PC-3 (cell line): Measurements from ENCODE around the gene CCDC154. TPM values are rescaled to one million over a fixed set of nuclear protein-coding genes. Genes with fewer than 3 reads are reported as not detected.

ENCODE experiments used
- ATAC-seq: fragments of 200-7000 bp; cut with Tn5 transposase; 2 replicates; pipeline ENCODE4 v1.9.1; 2020; ENCODE audit warnings: mild to moderate bottlenecking, moderate library complexity
- BruUV-seq: library from RNA; stranded (reverse); fragments of 400-500 nt; replicated peaks from 2 replicates; lab custom pipeline; 2021; lab: Mats Ljungman, UMichigan
- CTCF ChIA-PET: fragments of 300-600 bp; sonication (Branson Sonifier 250); formaldehyde crosslinking; loops from one replicate; lab custom pipeline; 2022; ENCODE audit warnings: antibody characterized with exemption; lab: Charles Lee
- POLR2A ChIA-PET: fragments of 300-600 bp; sonication (Branson Sonifier 250); formaldehyde crosslinking; loops from one replicate; lab custom pipeline; 2022; ENCODE audit warnings: antibody characterized with exemption; ENCODE audit not compliant: unreplicated experiment; lab: Charles Lee
- DNase-seq: peaks from one replicate; pipeline ENCODE4 v3.0.0-alpha.2; 2015
- H2AFZ ChIP-seq: fragments of 300-600 bp; sonication (generic); 2 replicates; pipeline ENCODE4 v1.6.0; 2016; ENCODE audit warnings: antibody characterized with exemption, low read length
- H3F3A ChIP-seq: fragments of 300-600 bp; sonication (generic); one replicate; pipeline ENCODE4 v1.6.0; 2017; ENCODE audit warnings: antibody characterized with exemption, low read length, control low read depth, mild to moderate bottlenecking; ENCODE audit not compliant: unreplicated experiment
- H3K27ac ChIP-seq: fragments of 300-600 bp; sonication (generic); 2 replicates; pipeline ENCODE4 v1.5.1; 2016; ENCODE audit warnings: mild to moderate bottlenecking, low read length
- H3K27me3 ChIP-seq: fragments of 300-600 bp; sonication (generic); 2 replicates; pipeline ENCODE4 v1.6.1; 2016; ENCODE audit warnings: low read length, mixed read lengths
- H3K36me3 ChIP-seq: fragments of 300-600 bp; sonication (generic); 2 replicates; pipeline ENCODE4 v1.6.1; 2016; ENCODE audit warnings: low read depth, mixed run types, low read length, mixed read lengths
- H3K4me1 ChIP-seq: fragments of 300-600 bp; sonication (generic); 2 replicates; pipeline ENCODE4 v1.5.1; 2016; ENCODE audit warnings: low read length; ENCODE audit not compliant: insufficient read depth
- H3K4me2 ChIP-seq: fragments of 300-600 bp; sonication (generic); 2 replicates; pipeline ENCODE4 v1.6.0; 2016; ENCODE audit warnings: low read length
- H3K4me3 ChIP-seq: fragments of 300-600 bp; sonication (generic); 2 replicates; pipeline ENCODE4 v1.5.1; 2016; ENCODE audit warnings: mild to moderate bottlenecking, low read length, mixed read lengths
- H3K79me2 ChIP-seq: fragments of 300-600 bp; sonication (generic); 2 replicates; pipeline ENCODE4 v1.6.1; 2017; ENCODE audit warnings: low read length, mixed read lengths
- H3K9ac ChIP-seq: fragments of 300-600 bp; sonication (generic); 2 replicates; pipeline ENCODE4 v1.6.0; 2016; ENCODE audit warnings: mild to moderate bottlenecking, low read length
- H3K9me2 ChIP-seq: fragments of 300-600 bp; sonication (generic); replicated peaks from 2 replicates; pipeline ENCODE4 v1.6.1; 2016; ENCODE audit warnings: mixed run types, low read length, mixed read lengths
- H3K9me3 ChIP-seq: fragments of 300-600 bp; sonication (generic); 2 replicates; pipeline ENCODE4 v1.6.1; 2016; ENCODE audit warnings: low read length, mixed read lengths
- H4K20me1 ChIP-seq: fragments of 300-600 bp; sonication (generic); 2 replicates; pipeline ENCODE4 v1.6.1; 2016; ENCODE audit warnings: low read length, mixed read lengths
- EZH2 ChIP-seq: fragments of 300-600 bp; sonication (generic); IDR thresholded peaks from one replicate; pipeline ENCODE4 v1.6.1; 2017; ENCODE audit warnings: antibody characterized with exemption, mild to moderate bottlenecking, low read length; ENCODE audit not compliant: unreplicated experiment
- EZH2phosphoT487 ChIP-seq: fragments of 300-600 bp; sonication (generic); IDR thresholded peaks from 2 replicates; pipeline ENCODE4 v1.6.1; 2018; ENCODE audit warnings: mild to moderate bottlenecking, antibody characterized with exemption, low read length, borderline replicate concordance
- intact Hi-C: fragments of 100-400 bp; cut with micrococcal nuclease; formaldehyde crosslinking; loops from 2 replicates; pipeline ENCODE4 v1.9.0; 2023
- total RNA-seq: library from RNA; depleted of rRNA; stranded (reverse); fragments of >200 nt; gene quantifications from 2 replicates; pipeline ENCODE4 v1.2.3, GENCODE V29; 2014
- TF ChIP-seq, protein P1 (sequence below): fragments of 300-600 bp; sonication (generic); conservative IDR thresholded peaks from 2 replicates; pipeline ENCODE4 v1.5.1; 2017; ENCODE audit warnings: antibody characterized with exemption, low read depth, mild to moderate bottlenecking, low read length

Gene CCDC154
- total RNA-seq, 1 experiment from 2014 or later = not detected

DNA sequence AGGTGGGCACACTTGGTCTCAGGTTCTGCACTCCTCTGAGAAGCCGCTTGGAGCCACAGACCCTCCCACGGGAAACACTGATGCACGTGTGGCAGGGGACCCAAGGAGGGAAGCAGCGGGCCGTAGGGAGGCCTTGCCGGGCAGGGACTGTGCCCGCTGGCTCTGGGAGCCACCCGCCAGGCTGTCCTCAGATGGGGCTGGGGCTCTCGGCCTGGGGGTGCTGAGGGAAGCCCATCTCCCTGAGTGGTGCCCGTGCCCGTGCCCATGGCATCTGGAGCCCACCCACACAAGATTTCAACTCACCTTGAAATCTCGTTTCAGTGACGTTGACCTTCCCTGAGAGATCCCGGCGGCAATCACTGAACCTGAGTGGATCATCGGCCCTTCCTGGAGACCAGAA lies 12.6 kb upstream of the CCDC154 start:
- no peaks in the 10 kb centered on the region for H4K20me1 ChIP-seq
- no peak for ATAC-seq
- no peaks in the 10 kb centered on the region for H3K36me3 ChIP-seq
- TF ChIP-seq EZH2phosphoT487 (no peak), EZH2 (no peak)
- TF ChIP-seq, protein P1, sequence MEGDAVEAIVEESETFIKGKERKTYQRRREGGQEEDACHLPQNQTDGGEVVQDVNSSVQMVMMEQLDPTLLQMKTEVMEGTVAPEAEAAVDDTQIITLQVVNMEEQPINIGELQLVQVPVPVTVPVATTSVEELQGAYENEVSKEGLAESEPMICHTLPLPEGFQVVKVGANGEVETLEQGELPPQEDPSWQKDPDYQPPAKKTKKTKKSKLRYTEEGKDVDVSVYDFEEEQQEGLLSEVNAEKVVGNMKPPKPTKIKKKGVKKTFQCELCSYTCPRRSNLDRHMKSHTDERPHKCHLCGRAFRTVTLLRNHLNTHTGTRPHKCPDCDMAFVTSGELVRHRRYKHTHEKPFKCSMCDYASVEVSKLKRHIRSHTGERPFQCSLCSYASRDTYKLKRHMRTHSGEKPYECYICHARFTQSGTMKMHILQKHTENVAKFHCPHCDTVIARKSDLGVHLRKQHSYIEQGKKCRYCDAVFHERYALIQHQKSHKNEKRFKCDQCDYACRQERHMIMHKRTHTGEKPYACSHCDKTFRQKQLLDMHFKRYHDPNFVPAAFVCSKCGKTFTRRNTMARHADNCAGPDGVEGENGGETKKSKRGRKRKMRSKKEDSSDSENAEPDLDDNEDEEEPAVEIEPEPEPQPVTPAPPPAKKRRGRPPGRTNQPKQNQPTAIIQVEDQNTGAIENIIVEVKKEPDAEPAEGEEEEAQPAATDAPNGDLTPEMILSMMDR = no peak
- no peaks in the 10 kb centered on the region for H3K79me2 ChIP-seq
- no TSS peak for BruUV-seq
- no peaks in the 10 kb centered on the region for H3F3A ChIP-seq
- DNase-seq = no peak
- H3K9me2 ChIP-seq = no peaks in the 10 kb centered on the region
- ChIA-PET CTCF (no interaction called here), POLR2A (no interaction called here)
- H3K27ac ChIP-seq = no peak overlapping the region
- no peaks in the 10 kb centered on the region for H3K9me3 ChIP-seq
- H3K4me2 ChIP-seq = no peak overlapping the region
- no peak overlapping the region for H3K4me3 ChIP-seq
- H2AFZ ChIP-seq = no peak overlapping the region
- no peak overlapping the region for H3K9ac ChIP-seq
- intact Hi-C loops = no loop called here
- no peaks in the 10 kb centered on the region for H3K27me3 ChIP-seq
- H3K4me1 ChIP-seq = no peaks in the 10 kb centered on the region

DNA sequence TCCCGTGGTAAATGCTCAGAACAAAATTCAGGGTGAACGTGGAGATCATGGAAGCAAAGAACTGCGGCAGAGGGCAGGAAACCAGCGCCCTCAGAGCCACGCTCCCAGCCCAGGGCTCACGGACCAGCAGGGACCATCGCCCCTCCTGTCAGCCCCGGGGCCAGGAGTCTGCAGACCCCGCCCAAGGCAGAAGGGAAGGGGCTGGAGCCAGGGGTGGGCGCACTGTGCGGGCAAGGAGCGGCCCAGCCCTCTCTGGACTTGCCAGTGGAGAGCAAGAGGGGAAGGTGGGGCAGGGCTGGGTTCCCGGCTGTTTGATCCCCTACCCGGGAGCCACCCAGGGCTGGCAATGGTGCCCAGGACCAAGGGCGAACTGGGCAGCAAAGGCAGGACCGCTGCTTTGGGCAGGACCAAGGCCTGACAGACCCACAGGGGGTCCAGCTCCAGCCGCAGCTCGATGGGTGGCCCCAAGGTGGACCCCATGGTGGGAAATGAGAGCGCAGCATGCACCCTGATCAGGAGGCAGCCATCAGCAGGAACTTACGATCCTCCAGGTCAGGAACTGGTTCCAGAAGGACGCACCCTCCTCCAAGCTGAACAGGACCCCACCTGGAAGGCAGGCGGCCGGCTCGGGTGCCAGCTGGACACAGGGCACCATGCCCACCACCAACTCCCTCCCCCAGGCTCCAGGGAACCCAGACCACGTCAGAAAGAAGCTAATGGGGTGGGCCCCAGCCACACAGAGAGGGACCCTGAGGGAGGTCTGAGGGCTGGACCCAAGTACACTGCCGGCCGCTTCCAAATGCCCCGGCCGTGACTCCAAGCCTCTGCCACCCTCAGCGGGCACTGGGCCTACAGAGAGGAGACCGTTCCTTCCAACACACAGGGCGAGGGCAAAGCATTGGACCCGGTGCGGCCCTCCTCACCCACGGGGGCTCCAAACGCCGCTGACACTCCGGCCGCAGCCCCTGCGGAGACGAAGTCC lies 11.1 kb upstream of the CCDC154 start:
- no peak for TF ChIP-seq EZH2
- TF ChIP-seq EZH2phosphoT487 = no peak
- TF ChIP-seq, protein P1 = no peak

DNA sequence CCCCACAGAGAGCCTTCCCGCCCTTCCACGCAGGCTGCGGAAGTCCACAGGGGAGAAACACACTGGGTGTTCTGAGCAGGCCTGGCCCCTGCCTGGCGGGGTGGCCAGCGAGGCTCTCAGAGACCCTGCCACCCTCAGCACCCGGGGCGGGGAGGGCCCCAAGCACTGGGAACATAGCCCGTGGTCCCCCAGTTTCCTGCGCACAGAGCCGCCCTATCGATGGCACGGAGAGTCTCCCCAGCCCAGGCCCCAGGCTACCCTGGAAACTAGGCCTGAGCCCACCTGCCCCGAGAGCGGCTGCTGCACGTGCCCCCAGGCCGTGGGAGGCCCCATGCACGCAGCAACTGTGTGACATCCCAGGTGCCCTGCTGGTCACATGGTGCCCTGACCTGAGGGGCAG lies 10.2 kb upstream of the CCDC154 start:
- intact Hi-C loops = no loop called here
- ChIA-PET CTCF (no interaction called here), POLR2A (no interaction called here)
- ATAC-seq = no peak
- Histone ChIP-seq H3K9me2 (no peaks in the 10 kb centered on the region), H2AFZ (no peak overlapping the region), H3K9me3 (no peaks in the 10 kb centered on the region), H3K36me3 (no peaks in the 10 kb centered on the region), H3F3A (no peaks in the 10 kb centered on the region), H3K4me2 (no peak overlapping the region), H3K79me2 (no peaks in the 10 kb centered on the region), H3K27ac (no peak overlapping the region), H3K4me3 (no peak overlapping the region), H3K9ac (no peak overlapping the region), H3K4me1 (no peaks in the 10 kb centered on the region), H3K27me3 (no peaks in the 10 kb centered on the region), H4K20me1 (no peaks in the 10 kb centered on the region)
- BruUV-seq = no TSS peak
- TF ChIP-seq EZH2phosphoT487 (no peak), EZH2 (no peak)
- TF ChIP-seq, protein P1 = no peak
- DNase-seq = no peak

More for the DNA sequence above, 11.1 kb upstream of the CCDC154 start:
- H3K9me3 ChIP-seq = no peaks in the 10 kb centered on the region
- intact Hi-C loops = no loop called here
- H3K9me2 ChIP-seq = no peaks in the 10 kb centered on the region
- no peak for ATAC-seq
- H4K20me1 ChIP-seq = no peaks in the 10 kb centered on the region
- H3K4me3 ChIP-seq = no peak overlapping the region
- H3K9ac ChIP-seq = no peak overlapping the region
- POLR2A ChIA-PET = no interaction called here
- H3F3A ChIP-seq = no peaks in the 10 kb centered on the region
- no peak overlapping the region for H2AFZ ChIP-seq
- CTCF ChIA-PET = no interaction called here
- H3K4me2 ChIP-seq = no peak overlapping the region
- H3K4me1 ChIP-seq = no peaks in the 10 kb centered on the region
- H3K27ac ChIP-seq = no peak overlapping the region
- BruUV-seq = no TSS peak
- no peaks in the 10 kb centered on the region for H3K27me3 ChIP-seq
- no peak for DNase-seq
- no peaks in the 10 kb centered on the region for H3K36me3 ChIP-seq
- H3K79me2 ChIP-seq = no peaks in the 10 kb centered on the region
